ENCODE measurements around the gene PLK2.

GRCh38 chr5:58486290-58486689, 26.4 kb upstream of the PLK2 start:
- TF ChIP-seq CTCF (IDR thresholded peaks at IDR 0.05) (no peak), POLR2A (IDR thresholded peaks at IDR 0.05) (no peak)

Data from uterus (tissue), 2 donors.